DND-41 (cell line): ENCODE results near the gene C2orf80.

ENCODE experiments used
- ATAC-seq: fragments of 200-7000 bp; cut with Tn5 transposase; 3 replicates; pipeline ENCODE4 v1.9.1; 2021; ENCODE audit warnings: low read depth; ENCODE audit not compliant: insufficient read depth
- DNase-seq: peaks from one replicate; pipeline ENCODE4 v3.0.0-alpha.2; 2020
- H2AFZ ChIP-seq: 2 replicates; pipeline ENCODE4 v1.6.0; 2012; ENCODE audit warnings: low read depth, low read length
- H3K27ac ChIP-seq: 2 replicates; pipeline ENCODE4 v1.5.1; 2012; ENCODE audit warnings: low read length, inconsistent platforms
- H3K27me3 ChIP-seq: fragments of 200-600 bp; sonication (generic); 2 replicates; pipeline ENCODE4 v1.6.0; 2012; ENCODE audit warnings: low read length, mild to moderate bottlenecking, inconsistent platforms; ENCODE audit not compliant: insufficient read depth, poor library complexity
- H3K36me3 ChIP-seq: 2 replicates; pipeline ENCODE4 v1.5.1; 2012; ENCODE audit warnings: low read length, inconsistent platforms; ENCODE audit not compliant: insufficient read depth
- H3K4me1 ChIP-seq: 2 replicates; pipeline ENCODE4 v1.5.1; 2012; ENCODE audit warnings: mild to moderate bottlenecking, low read length; ENCODE audit not compliant: insufficient read depth
- H3K4me2 ChIP-seq: 2 replicates; pipeline ENCODE4 v1.6.0; 2012; ENCODE audit warnings: mild to moderate bottlenecking, moderate library complexity, low read length, inconsistent platforms; ENCODE audit not compliant: insufficient read depth
- H3K4me3 ChIP-seq, 2 experiments: fragments of 200-600 bp in 1 of 2; shearing (Covaris generic) in 1 of 2; 2 replicates each; pipeline ENCODE4 v1.5.1; 2012 to 2016; ENCODE audit warnings: inconsistent platforms in 2 of 2, low read length in 2 of 2, mild to moderate bottlenecking in 2 of 2, low read depth in 1 of 2, moderate library complexity in 1 of 2
- H3K79me2 ChIP-seq: 2 replicates; pipeline ENCODE4 v1.6.0; 2012; ENCODE audit warnings: low read length, inconsistent platforms; ENCODE audit not compliant: insufficient read depth
- H3K9ac ChIP-seq: 2 replicates; pipeline ENCODE4 v1.6.0; 2012; ENCODE audit warnings: low read depth, mild to moderate bottlenecking, inconsistent platforms, low read length, moderate library complexity
- H3K9me3 ChIP-seq: 2 replicates; pipeline ENCODE4 v1.5.1; 2012; ENCODE audit warnings: low read length, moderate library complexity, mild to moderate bottlenecking, inconsistent platforms; ENCODE audit not compliant: insufficient read depth, severe bottlenecking
- H4K20me1 ChIP-seq: 2 replicates; pipeline ENCODE4 v1.6.0; 2012; ENCODE audit warnings: low read length; ENCODE audit not compliant: insufficient read depth
- EZH2 ChIP-seq: IDR thresholded peaks from 3 replicates; pipeline ENCODE4 v1.6.1; 2012; ENCODE audit warnings: borderline replicate concordance, low read depth, mild to moderate bottlenecking, moderate library complexity, low read length, inconsistent platforms; ENCODE audit not compliant: severe bottlenecking
- TF ChIP-seq, protein P1 (sequence below): IDR thresholded peaks from 2 replicates; pipeline ENCODE4 v1.5.1; 2012; ENCODE audit warnings: borderline replicate concordance, low read length, moderate library complexity, mild to moderate bottlenecking; ENCODE audit not compliant: poor library complexity, severe bottlenecking; ENCODE audit errors: extremely low read depth

The C2orf80 gene

DNA sequence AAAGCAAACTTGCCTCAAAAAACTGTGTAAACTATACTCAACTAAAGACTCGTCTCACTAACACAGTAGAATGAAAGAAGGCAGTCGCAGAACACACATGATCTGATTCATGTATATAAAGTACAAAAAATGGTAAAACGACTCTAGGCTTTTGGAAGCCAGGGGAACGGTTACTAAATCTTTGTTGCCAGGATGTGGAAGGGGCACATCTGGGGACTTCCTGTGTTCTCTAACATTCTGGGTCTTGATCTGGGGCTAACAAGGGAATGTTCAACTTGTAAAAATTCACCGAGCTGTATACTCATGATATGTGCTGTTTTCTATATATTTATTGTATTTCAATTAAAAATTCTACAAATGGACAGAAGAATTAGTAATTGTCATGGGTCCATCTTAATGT is 14.3 kb upstream of the C2orf80 start:
- Histone ChIP-seq H3K4me3 (no peak overlapping the region), H3K36me3 (no peaks in the 10 kb centered on the region), H3K79me2 (no peaks in the 10 kb centered on the region), H3K27me3 (no peaks in the 10 kb centered on the region), H4K20me1 (no peaks in the 10 kb centered on the region), H3K4me1 (no peaks in the 10 kb centered on the region), H3K9ac (no peak overlapping the region), H3K27ac (no peak overlapping the region), H3K9me3 (no peaks in the 10 kb centered on the region), H2AFZ (no peak overlapping the region), H3K4me2 (no peak overlapping the region)
- DNase-seq (no peak), ATAC-seq (peak; percentile 60; the same call in 2 of the 3 replicates)
- TF ChIP-seq, protein P1, sequence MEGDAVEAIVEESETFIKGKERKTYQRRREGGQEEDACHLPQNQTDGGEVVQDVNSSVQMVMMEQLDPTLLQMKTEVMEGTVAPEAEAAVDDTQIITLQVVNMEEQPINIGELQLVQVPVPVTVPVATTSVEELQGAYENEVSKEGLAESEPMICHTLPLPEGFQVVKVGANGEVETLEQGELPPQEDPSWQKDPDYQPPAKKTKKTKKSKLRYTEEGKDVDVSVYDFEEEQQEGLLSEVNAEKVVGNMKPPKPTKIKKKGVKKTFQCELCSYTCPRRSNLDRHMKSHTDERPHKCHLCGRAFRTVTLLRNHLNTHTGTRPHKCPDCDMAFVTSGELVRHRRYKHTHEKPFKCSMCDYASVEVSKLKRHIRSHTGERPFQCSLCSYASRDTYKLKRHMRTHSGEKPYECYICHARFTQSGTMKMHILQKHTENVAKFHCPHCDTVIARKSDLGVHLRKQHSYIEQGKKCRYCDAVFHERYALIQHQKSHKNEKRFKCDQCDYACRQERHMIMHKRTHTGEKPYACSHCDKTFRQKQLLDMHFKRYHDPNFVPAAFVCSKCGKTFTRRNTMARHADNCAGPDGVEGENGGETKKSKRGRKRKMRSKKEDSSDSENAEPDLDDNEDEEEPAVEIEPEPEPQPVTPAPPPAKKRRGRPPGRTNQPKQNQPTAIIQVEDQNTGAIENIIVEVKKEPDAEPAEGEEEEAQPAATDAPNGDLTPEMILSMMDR, result no peak
- no peak for TF ChIP-seq EZH2

DNA sequence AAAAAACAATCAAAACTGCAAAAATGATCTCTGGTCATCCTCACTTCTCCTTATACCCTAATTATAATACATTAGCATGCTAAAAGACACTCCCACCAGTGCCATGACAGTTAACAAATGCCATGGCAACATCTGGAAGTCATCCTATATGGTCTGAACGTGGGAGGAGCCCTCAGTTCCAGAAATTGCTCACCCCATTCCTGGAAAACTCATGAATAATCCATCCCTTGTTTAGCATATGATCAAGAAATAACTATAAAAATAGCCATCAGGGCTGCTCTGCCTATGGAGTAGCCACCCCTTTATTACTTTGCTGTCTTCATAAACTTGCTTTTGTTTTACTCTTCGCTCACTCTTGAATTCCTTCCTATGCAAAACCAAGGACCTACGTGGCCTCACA is 5.7 kb upstream of the C2orf80 start:
- no peaks in the 10 kb centered on the region for H3K4me1 ChIP-seq
- no peaks in the 10 kb centered on the region for H3K36me3 ChIP-seq
- no peaks in the 10 kb centered on the region for H4K20me1 ChIP-seq
- H2AFZ ChIP-seq, result no peak overlapping the region
- H3K27ac ChIP-seq, result no peak overlapping the region
- no peak for ATAC-seq
- DNase-seq, result no peak
- H3K27me3 ChIP-seq, result peaks cover 3% of the 10 kb centered on the region
- no peak for TF ChIP-seq EZH2
- TF ChIP-seq, protein P1, result no peak
- no peak overlapping the region for H3K4me2 ChIP-seq
- H3K79me2 ChIP-seq, result no peaks in the 10 kb centered on the region
- H3K9me3 ChIP-seq, result no peaks in the 10 kb centered on the region
- no peak overlapping the region for H3K4me3 ChIP-seq
- no peak overlapping the region for H3K9ac ChIP-seq

DNA sequence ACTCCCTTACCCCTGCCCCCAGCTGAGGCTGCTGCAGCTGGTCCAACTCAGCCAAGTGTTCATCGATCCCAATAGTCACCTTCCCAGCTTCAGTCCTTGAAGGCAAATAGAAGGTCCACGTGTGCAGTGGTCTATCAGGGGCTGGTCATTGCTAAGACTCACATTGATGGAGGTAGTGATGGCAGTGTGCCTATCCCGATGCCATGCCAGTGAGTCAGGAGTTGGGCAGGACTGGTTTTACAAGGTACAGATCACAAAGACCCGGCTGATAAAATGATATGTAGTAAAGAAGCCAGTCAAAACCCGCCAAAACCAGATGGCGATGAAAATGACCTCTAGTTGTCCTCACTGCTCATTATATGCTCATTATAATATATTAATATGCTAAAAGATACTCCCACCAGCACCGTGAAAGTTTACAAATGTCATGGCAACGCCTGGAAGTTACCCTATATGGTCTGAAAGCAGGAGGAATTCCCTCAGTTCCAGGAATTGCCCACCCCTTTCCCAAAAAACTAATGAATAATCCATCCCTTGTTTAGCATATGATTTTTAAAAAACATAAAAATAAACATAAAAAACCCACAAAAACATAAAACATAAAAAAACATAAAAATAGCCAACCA is 2.9 kb upstream of the C2orf80 start:
- Histone ChIP-seq H4K20me1 (no peaks in the 10 kb centered on the region), H3K4me1 (no peaks in the 10 kb centered on the region), H3K9ac (no peak overlapping the region), H3K36me3 (no peaks in the 10 kb centered on the region), H3K27ac (no peak overlapping the region), H3K27me3 (peaks cover 3% of the 10 kb centered on the region), H3K4me2 (no peak overlapping the region), H3K79me2 (no peaks in the 10 kb centered on the region), H3K9me3 (no peaks in the 10 kb centered on the region), H2AFZ (no peak overlapping the region), H3K4me3 (no peak overlapping the region)
- ATAC-seq (no peak), DNase-seq (no peak)
- no peak for TF ChIP-seq EZH2
- TF ChIP-seq, protein P1, result no peak
